ENCODE measurements around the gene PIGS.

- TF ChIP-seq CTCF (IDR thresholded peaks at IDR 0.05; ENCODE audit: low read depth, low read length) (no peak), POLR2A (IDR thresholded peaks at IDR 0.05; ENCODE audit: extremely low read depth, insufficient read length) (no peak)
Observed at GRCh38 chr17:28555022-28555421, 16.3 kb downstream of the PIGS start.

Data from NB4 (cell line).